Measurements from ENCODE around the gene DCLRE1B. TPM values are rescaled to one million over a fixed set of nuclear protein-coding genes. Genes with fewer than 3 reads are reported as not detected.

DCLRE1B gene
- total RNA-seq, 4 donors from 2014 or later: 3.2 to 5.0 (median 4.1) TPM

GRCh38 chr1:113875714-113876113, 29.4 kb upstream of the DCLRE1B start:
- 78 to 80% methylated on average over 2 of the region's 2 CpGs for WGBS, 2 donors
- Histone ChIP-seq H3K9me3 (no peaks in the 10 kb centered on the region), H3K27ac (no peak overlapping the region), H3K36me3 (no peaks in the 10 kb centered on the region), H3K27me3 (no peaks in the 10 kb centered on the region), H3K4me3 (replicated peaks in 1 of 3) (no peak overlapping the region), H3K4me1 (peaks cover under 1 to 5% of the 10 kb centered on the region in 2 donors)
- TF ChIP-seq CTCF (IDR thresholded peaks at IDR 0.05): no peak
- TF ChIP-seq POLR2A (IDR thresholded peaks at IDR 0.05): no peak
- intact Hi-C loops (cut with DNase I): no loop called here
- DNase-seq: no peak

GRCh38 chr1:113876176-113876575, 28.9 kb upstream of the DCLRE1B start:
- Histone ChIP-seq H3K9me3 (no peaks in the 10 kb centered on the region), H3K4me1 (peaks cover 5 to 10% of the 10 kb centered on the region in 2 donors), H3K36me3 (no peaks in the 10 kb centered on the region), H3K4me3 (replicated peaks in 1 of 3) (no peak overlapping the region), H3K27ac (no peak overlapping the region), H3K27me3 (no peaks in the 10 kb centered on the region)
- no peak for DNase-seq
- intact Hi-C loops (cut with DNase I): no loop called here
- no peak for TF ChIP-seq POLR2A (IDR thresholded peaks at IDR 0.05)
- TF ChIP-seq CTCF (IDR thresholded peaks at IDR 0.05): no peak
- 93% methylated on average over 5 of the region's 5 CpGs for WGBS, 2 donors

- H3K4me1 ChIP-seq: peaks cover 10 to 12% of the 10 kb centered on the region in 2 donors
- 98% methylated on average over 4 of the region's 4 CpGs for WGBS, 2 donors
- H3K27me3 ChIP-seq: no peaks in the 10 kb centered on the region
- no peak overlapping the region for H3K4me3 ChIP-seq (replicated peaks in 1 of 3)
- no peak for DNase-seq
- no peak for TF ChIP-seq CTCF (IDR thresholded peaks at IDR 0.05)
- TF ChIP-seq POLR2A (IDR thresholded peaks at IDR 0.05): no peak
- H3K36me3 ChIP-seq: no peaks in the 10 kb centered on the region
- intact Hi-C loops (cut with DNase I): no loop called here
- H3K27ac ChIP-seq: no peak overlapping the region
- no peaks in the 10 kb centered on the region for H3K9me3 ChIP-seq
Measured at GRCh38 chr1:113879739-113880038, 25.4 kb upstream of the DCLRE1B start.

GRCh38 chr1:113881661-113882060, 23.5 kb upstream of the DCLRE1B start:
- Histone ChIP-seq H3K27me3 (no peaks in the 10 kb centered on the region), H3K9me3 (no peaks in the 10 kb centered on the region), H3K36me3 (no peaks in the 10 kb centered on the region), H3K4me1 (peaks cover 10 to 12% of the 10 kb centered on the region in 2 donors), H3K4me3 (replicated peaks in 1 of 3) (no peak overlapping the region), H3K27ac (peak overlapping the region in 1 of 3 donors; percentile 80)
- intact Hi-C loops (cut with DNase I): no loop called here
- TF ChIP-seq POLR2A (IDR thresholded peaks at IDR 0.05) (no peak), CTCF (IDR thresholded peaks at IDR 0.05) (no peak)
- WGBS, 2 donors: 55 to 56% methylated on average over 2 of the region's 2 CpGs
- peak; percentile 8 to 44 for DNase-seq

- 89 to 93% methylated on average over 17 of the region's 17 CpGs for WGBS, 2 donors
- intact Hi-C loops (cut with DNase I): no loop called here
- TF ChIP-seq POLR2A (IDR thresholded peaks at IDR 0.05) (no peak), CTCF (IDR thresholded peaks at IDR 0.05) (no peak)
- H3K36me3 ChIP-seq: no peaks in the 10 kb centered on the region
- DNase-seq: no peak
- no peaks in the 10 kb centered on the region for H3K27me3 ChIP-seq
- no peak overlapping the region for H3K4me3 ChIP-seq (replicated peaks in 1 of 3)
- no peak overlapping the region for H3K27ac ChIP-seq
- H3K4me1 ChIP-seq: peaks cover 7 to 8% of the 10 kb centered on the region in 2 donors
- H3K9me3 ChIP-seq: no peaks in the 10 kb centered on the region
Measured at GRCh38 chr1:113886417-113887401, 18.4 kb upstream of the DCLRE1B start.
